GM12878 (cell line): Measurements from ENCODE around the gene ARRDC5. TPM values are rescaled to one million over a fixed set of nuclear protein-coding genes. Genes with fewer than 3 reads are reported as not detected.

ENCODE experiments used
- ASH2L ChIP-seq: fragments of 300-600, 200-600 bp; sonication (generic); IDR thresholded peaks from 2 replicates; pipeline ENCODE4 v1.6.1; 2017; ENCODE audit warnings: low read depth, mild to moderate bottlenecking, borderline replicate concordance
- BRCA1 ChIP-seq: IDR thresholded peaks from 2 replicates; pipeline ENCODE4 v1.6.1; 2011; ENCODE audit warnings: low read depth, low read length, improper control_type of control experiment
- CBX3 ChIP-seq: fragments of 200-600 bp; sonication (generic); IDR thresholded peaks from 2 replicates; pipeline ENCODE4 v1.6.1; 2016; ENCODE audit warnings: low read depth, borderline replicate concordance
- DPF2 ChIP-seq: fragments of 450-650 bp; IDR thresholded peaks from 2 replicates; pipeline ENCODE4 v1.6.1; 2017; ENCODE audit warnings: mild to moderate bottlenecking
- HCFC1 ChIP-seq: fragments of 150-350 bp; IDR thresholded peaks from 2 replicates; pipeline ENCODE4 v1.6.1; 2014; ENCODE audit warnings: low read length
- JUNB ChIP-seq: IDR thresholded peaks from 2 replicates; pipeline ENCODE4 v1.6.1; 2016; ENCODE audit warnings: antibody characterized with exemption, mild to moderate bottlenecking
- LARP7 ChIP-seq: fragments of 450-650 bp; IDR thresholded peaks from 2 replicates; pipeline ENCODE4 v1.6.1; 2017; ENCODE audit warnings: mild to moderate bottlenecking
- MYB ChIP-seq: fragments of 150-350 bp; IDR thresholded peaks from 2 replicates; pipeline ENCODE4 v1.6.1; 2014; ENCODE audit warnings: mild to moderate bottlenecking, low read depth, low read length, borderline replicate concordance
- MYC ChIP-seq: IDR thresholded peaks from 2 replicates; pipeline ENCODE4 v1.6.1; 2011; ENCODE audit warnings: mild to moderate bottlenecking, low read length, moderate library complexity, inconsistent platforms; ENCODE audit not compliant: insufficient read depth, insufficient replicate concordance, insufficient read length, severe bottlenecking
- RB1 ChIP-seq: fragments of 450-650 bp; formaldehyde crosslinking; IDR thresholded peaks from 2 replicates; pipeline ENCODE4 v1.6.1; 2017; ENCODE audit warnings: mild to moderate bottlenecking, borderline replicate concordance
- RFX5 ChIP-seq: IDR thresholded peaks from 2 replicates; pipeline ENCODE4 v1.6.1; 2011; ENCODE audit warnings: low read depth, low read length, improper control_type of control experiment
- SMARCA5 ChIP-seq: fragments of 450-650 bp; IDR thresholded peaks from 2 replicates; pipeline ENCODE4 v1.6.1; 2017; ENCODE audit warnings: mild to moderate bottlenecking
- SP1 ChIP-seq: IDR thresholded peaks from one replicate; pipeline ENCODE4 v1.6.1; 2011; ENCODE audit warnings: low read depth, low read length
- SUPT20H ChIP-seq: IDR thresholded peaks from 2 replicates; pipeline ENCODE4 v1.6.1; 2011; ENCODE audit warnings: low read depth, mild to moderate bottlenecking, low read length, moderate library complexity, borderline replicate concordance; ENCODE audit not compliant: control insufficient read depth
- YBX1 ChIP-seq: fragments of 450-650 bp; IDR thresholded peaks from 2 replicates; pipeline ENCODE4 v1.6.1; 2016; ENCODE audit warnings: antibody characterized with exemption
- ZNF207 ChIP-seq: fragments of 450-650 bp; IDR thresholded peaks from 2 replicates; pipeline ENCODE4 v1.6.1; 2014; ENCODE audit warnings: antibody characterized with exemption, mild to moderate bottlenecking, borderline replicate concordance
- ZNF24 ChIP-seq: fragments of 450-650 bp; IDR thresholded peaks from 2 replicates; pipeline ENCODE4 v1.6.1; 2017; ENCODE audit warnings: antibody characterized with exemption, mild to moderate bottlenecking
- ZZZ3 ChIP-seq: IDR thresholded peaks from 2 replicates; pipeline ENCODE4 v1.6.1; 2011; ENCODE audit warnings: low read depth; ENCODE audit not compliant: control insufficient read depth, insufficient read length
- polyA plus RNA-seq, 11 experiments: library from polyadenylated mRNA; depleted of rRNA in 4 of 11; unstranded in 6 of 11; stranded (reverse) in 5 of 11; fragments of >200 nt; fragmentation: Nextera tagmentation in 4 of 11; fragmentation: Illumina TruSeq in 1 of 11; extraction: Ambion mirVana in 4 of 11; extraction: Trizol in 1 of 11; gene quantifications; 1 replicate in 1 of 11; 2 replicates in 10 of 11; pipeline versions ENCODE4 v1.2.1 to v1.2.3, GENCODE V29; 2011 to 2016; ENCODE audit warnings: inconsistent platforms in 2 of 11, missing spikeins in 2 of 11, low read depth in 1 of 11
- total RNA-seq, 4 experiments: library from RNA; depleted of rRNA in 3 of 4; stranded (reverse); fragments of >200 nt in 3 of 4; fragmentation: Illumina TruSeq in 1 of 4; extraction: Trizol in 1 of 4; gene quantifications; 2 replicates each; pipeline versions ENCODE4 v1.2.1 to v1.2.3, GENCODE V29; 2013 to 2021
- TF ChIP-seq, protein P1 (sequence below): IDR thresholded peaks from 2 replicates; pipeline ENCODE4 v1.6.1; 2012; ENCODE audit warnings: mild to moderate bottlenecking, low read depth, low read length
- TF ChIP-seq, protein P2 (sequence below): fragments of 450-650 bp; IDR thresholded peaks from 2 replicates; pipeline ENCODE4 v1.6.1; 2017; ENCODE audit warnings: low read depth, mild to moderate bottlenecking, moderate library complexity
- TF ChIP-seq, protein P3 (sequence below): IDR thresholded peaks from 2 replicates; pipeline ENCODE4 v1.6.1; 2012; ENCODE audit warnings: low read depth, low read length, improper control_type of control experiment
- TF ChIP-seq, protein P4 (sequence below): fragments of 450-650 bp; formaldehyde crosslinking; IDR thresholded peaks from 2 replicates; pipeline ENCODE4 v1.4.0; 2022; ENCODE audit warnings: mild to moderate bottlenecking, moderate library complexity

ARRDC5 gene
- total and polyA plus RNA-seq, 10 of the 15 experiments (the other 5 are each of a cell fraction or from before 2014, with no cell fraction given): 0.03 to 0.38 (median 0.12) TPM; not detected in 2

DNA sequence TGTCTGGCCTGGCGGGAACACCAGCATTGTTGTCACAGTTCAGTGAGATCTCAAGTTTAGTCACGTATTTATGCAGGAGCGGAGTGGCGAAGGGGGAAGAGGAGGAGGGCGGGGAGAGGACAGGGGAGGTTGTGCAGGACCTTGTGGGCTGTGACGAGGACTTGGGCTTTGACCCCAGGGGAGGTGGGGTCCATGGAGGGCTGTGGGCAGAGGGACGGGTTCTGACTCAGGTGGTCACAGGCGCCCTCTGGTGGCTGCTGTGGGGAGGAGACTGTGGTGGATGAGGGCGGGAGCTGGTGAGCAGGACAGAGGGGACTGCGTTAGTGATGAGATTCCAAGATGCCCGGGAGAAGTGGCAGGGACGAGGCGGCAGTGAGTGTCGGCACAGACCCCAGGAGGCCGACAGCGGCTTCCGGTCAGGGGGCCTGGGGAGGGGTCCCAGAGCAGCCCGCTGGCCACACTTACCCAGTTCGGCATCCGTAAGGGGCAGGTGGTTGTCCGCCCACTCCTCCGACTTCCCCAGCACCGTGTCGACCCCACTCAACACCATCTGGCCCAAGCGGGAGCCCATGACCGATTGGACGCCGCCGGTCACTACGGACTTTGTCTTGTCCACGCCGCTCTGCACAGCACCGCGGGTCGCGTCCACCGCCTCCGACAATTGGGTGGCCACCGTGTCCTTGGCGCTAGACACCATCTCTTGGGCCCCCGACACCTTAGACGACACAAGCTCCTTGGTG is 51.0 kb downstream of the ARRDC5 start (continued):
- TF ChIP-seq, protein P1, sequence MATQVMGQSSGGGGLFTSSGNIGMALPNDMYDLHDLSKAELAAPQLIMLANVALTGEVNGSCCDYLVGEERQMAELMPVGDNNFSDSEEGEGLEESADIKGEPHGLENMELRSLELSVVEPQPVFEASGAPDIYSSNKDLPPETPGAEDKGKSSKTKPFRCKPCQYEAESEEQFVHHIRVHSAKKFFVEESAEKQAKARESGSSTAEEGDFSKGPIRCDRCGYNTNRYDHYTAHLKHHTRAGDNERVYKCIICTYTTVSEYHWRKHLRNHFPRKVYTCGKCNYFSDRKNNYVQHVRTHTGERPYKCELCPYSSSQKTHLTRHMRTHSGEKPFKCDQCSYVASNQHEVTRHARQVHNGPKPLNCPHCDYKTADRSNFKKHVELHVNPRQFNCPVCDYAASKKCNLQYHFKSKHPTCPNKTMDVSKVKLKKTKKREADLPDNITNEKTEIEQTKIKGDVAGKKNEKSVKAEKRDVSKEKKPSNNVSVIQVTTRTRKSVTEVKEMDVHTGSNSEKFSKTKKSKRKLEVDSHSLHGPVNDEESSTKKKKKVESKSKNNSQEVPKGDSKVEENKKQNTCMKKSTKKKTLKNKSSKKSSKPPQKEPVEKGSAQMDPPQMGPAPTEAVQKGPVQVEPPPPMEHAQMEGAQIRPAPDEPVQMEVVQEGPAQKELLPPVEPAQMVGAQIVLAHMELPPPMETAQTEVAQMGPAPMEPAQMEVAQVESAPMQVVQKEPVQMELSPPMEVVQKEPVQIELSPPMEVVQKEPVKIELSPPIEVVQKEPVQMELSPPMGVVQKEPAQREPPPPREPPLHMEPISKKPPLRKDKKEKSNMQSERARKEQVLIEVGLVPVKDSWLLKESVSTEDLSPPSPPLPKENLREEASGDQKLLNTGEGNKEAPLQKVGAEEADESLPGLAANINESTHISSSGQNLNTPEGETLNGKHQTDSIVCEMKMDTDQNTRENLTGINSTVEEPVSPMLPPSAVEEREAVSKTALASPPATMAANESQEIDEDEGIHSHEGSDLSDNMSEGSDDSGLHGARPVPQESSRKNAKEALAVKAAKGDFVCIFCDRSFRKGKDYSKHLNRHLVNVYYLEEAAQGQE: no peak
- no peak for TF ChIP-seq ZZZ3
- TF ChIP-seq, protein P2, sequence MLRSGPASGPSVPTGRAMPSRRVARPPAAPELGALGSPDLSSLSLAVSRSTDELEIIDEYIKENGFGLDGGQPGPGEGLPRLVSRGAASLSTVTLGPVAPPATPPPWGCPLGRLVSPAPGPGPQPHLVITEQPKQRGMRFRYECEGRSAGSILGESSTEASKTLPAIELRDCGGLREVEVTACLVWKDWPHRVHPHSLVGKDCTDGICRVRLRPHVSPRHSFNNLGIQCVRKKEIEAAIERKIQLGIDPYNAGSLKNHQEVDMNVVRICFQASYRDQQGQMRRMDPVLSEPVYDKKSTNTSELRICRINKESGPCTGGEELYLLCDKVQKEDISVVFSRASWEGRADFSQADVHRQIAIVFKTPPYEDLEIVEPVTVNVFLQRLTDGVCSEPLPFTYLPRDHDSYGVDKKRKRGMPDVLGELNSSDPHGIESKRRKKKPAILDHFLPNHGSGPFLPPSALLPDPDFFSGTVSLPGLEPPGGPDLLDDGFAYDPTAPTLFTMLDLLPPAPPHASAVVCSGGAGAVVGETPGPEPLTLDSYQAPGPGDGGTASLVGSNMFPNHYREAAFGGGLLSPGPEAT: peak; percentile 48; the same call in 1 of the 2 replicates
- TF ChIP-seq SUPT20H: no peak
- TF ChIP-seq MYB: no peak
- peak; percentile 68; the same call in 1 of the 2 replicates for TF ChIP-seq RB1
- no peak for TF ChIP-seq DPF2
- 0 out of 2 replicates have a peak, but pooled peaks have one; percentile 8 for TF ChIP-seq ZNF24
- no peak for TF ChIP-seq MYC
- peak; percentile 73 for TF ChIP-seq LARP7
- TF ChIP-seq SMARCA5: 0 out of 2 replicates have a peak, but pooled peaks have one; percentile 59
- no peak for TF ChIP-seq RFX5
- no peak for TF ChIP-seq BRCA1
- peak; percentile 6 for TF ChIP-seq SP1
- TF ChIP-seq, protein P3, sequence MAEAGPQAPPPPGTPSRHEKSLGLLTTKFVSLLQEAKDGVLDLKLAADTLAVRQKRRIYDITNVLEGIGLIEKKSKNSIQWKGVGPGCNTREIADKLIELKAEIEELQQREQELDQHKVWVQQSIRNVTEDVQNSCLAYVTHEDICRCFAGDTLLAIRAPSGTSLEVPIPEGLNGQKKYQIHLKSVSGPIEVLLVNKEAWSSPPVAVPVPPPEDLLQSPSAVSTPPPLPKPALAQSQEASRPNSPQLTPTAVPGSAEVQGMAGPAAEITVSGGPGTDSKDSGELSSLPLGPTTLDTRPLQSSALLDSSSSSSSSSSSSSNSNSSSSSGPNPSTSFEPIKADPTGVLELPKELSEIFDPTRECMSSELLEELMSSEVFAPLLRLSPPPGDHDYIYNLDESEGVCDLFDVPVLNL: no peak
- TF ChIP-seq CBX3: no peak
- no peak for TF ChIP-seq YBX1
- no peak for TF ChIP-seq ZNF207
- TF ChIP-seq, protein P4, sequence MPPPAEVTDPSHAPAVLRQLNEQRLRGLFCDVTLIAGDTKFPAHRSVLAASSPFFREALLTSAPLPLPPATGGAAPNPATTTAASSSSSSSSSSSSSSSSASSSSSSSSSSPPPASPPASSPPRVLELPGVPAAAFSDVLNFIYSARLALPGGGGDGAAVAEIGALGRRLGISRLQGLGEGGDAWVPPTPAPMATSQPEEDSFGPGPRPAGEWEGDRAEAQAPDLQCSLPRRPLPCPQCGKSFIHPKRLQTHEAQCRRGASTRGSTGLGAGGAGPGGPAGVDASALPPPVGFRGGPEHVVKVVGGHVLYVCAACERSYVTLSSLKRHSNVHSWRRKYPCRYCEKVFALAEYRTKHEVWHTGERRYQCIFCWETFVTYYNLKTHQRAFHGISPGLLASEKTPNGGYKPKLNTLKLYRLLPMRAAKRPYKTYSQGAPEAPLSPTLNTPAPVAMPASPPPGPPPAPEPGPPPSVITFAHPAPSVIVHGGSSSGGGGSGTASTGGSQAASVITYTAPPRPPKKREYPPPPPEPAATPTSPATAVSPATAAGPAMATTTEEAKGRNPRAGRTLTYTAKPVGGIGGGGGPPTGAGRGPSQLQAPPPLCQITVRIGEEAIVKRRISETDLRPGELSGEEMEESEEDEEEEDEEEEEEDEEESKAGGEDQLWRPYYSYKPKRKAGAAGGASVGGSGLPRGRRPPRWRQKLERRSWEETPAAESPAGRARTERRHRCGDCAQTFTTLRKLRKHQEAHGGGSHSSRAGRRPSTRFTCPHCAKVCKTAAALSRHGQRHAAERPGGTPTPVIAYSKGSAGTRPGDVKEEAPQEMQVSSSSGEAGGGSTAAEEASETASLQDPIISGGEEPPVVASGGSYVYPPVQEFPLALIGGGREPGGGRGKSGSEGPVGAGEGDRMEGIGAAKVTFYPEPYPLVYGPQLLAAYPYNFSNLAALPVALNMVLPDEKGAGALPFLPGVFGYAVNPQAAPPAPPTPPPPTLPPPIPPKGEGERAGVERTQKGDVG (CRISPR knock-in tag): no peak
- TF ChIP-seq HCFC1: no peak
- no peak for TF ChIP-seq JUNB
- TF ChIP-seq ASH2L: no peak
